H9 (cell line): ENCODE data around the gene HP. TPM values are rescaled to one million over a fixed set of nuclear protein-coding genes. Genes with fewer than 3 reads are reported as not detected.
A peak's percentile ranks its signal among the peaks of the same experiment; 100 is the strongest.

Experiments used
- DNase-seq: peaks from one replicate; pipeline ENCODE4 v3.0.0-alpha.2; 2017
- H2AFZ ChIP-seq: one replicate; pipeline ENCODE4 v1.6.1; 2013; ENCODE audit warnings: mild to moderate bottlenecking, low read length, control low read depth, moderate library complexity
- H2AK5ac ChIP-seq: 2 replicates; pipeline ENCODE4 v1.6.1; 2013; ENCODE audit warnings: low read length, control low read depth, mixed read lengths; ENCODE audit not compliant: insufficient read length
- H2BK120ac ChIP-seq: one replicate; pipeline ENCODE4 v1.6.1; 2013; ENCODE audit warnings: low read depth, mild to moderate bottlenecking, low read length, control low read depth, inconsistent platforms; ENCODE audit not compliant: poor library complexity, severe bottlenecking
- H2BK12ac ChIP-seq: 2 replicates; pipeline ENCODE4 v1.6.1; 2013; ENCODE audit warnings: low read length, control low read depth, mixed read lengths, low read depth; ENCODE audit not compliant: insufficient read length
- H2BK15ac ChIP-seq: 2 replicates; pipeline ENCODE4 v1.6.1; 2013; ENCODE audit warnings: low read depth, low read length, control low read depth
- H2BK20ac ChIP-seq: one replicate; pipeline ENCODE4 v1.6.1; 2013; ENCODE audit warnings: low read depth, mild to moderate bottlenecking, low read length, control low read depth, inconsistent platforms; ENCODE audit not compliant: poor library complexity, severe bottlenecking
- H2BK5ac ChIP-seq: 2 replicates; pipeline ENCODE4 v1.6.1; 2013; ENCODE audit warnings: low read length, control low read depth, mixed read lengths; ENCODE audit not compliant: insufficient read length
- H3K14ac ChIP-seq: 2 replicates; pipeline ENCODE4 v1.6.1; 2013; ENCODE audit warnings: low read length, control low read depth; ENCODE audit not compliant: insufficient read depth
- H3K18ac ChIP-seq: 2 replicates; pipeline ENCODE4 v1.6.1; 2013; ENCODE audit warnings: low read depth, mild to moderate bottlenecking, mixed read lengths, low read length, control low read depth; ENCODE audit not compliant: insufficient read length
- H3K23ac ChIP-seq: 2 replicates; pipeline ENCODE4 v1.6.1; 2013; ENCODE audit warnings: low read length, control low read depth, mixed read lengths, low read depth; ENCODE audit not compliant: insufficient read length
- H3K23me2 ChIP-seq: 2 replicates; pipeline ENCODE4 v1.6.1; 2013; ENCODE audit warnings: low read depth, mild to moderate bottlenecking, mixed read lengths, low read length, control low read depth; ENCODE audit not compliant: insufficient read length, poor library complexity, severe bottlenecking
- H3K27ac ChIP-seq: 2 replicates; pipeline ENCODE4 v1.5.1; 2013; ENCODE audit warnings: low read length, control low read depth, mixed read lengths, low read depth; ENCODE audit not compliant: insufficient read length
- H3K27me3 ChIP-seq: 2 replicates; pipeline ENCODE4 v1.6.1; 2013; ENCODE audit warnings: low read length, control low read depth, inconsistent platforms; ENCODE audit not compliant: insufficient read depth
- H3K4ac ChIP-seq: 2 replicates; pipeline ENCODE4 v1.6.1; 2013; ENCODE audit warnings: low read depth, mild to moderate bottlenecking, control low read depth, inconsistent platforms, low read length, moderate library complexity
- H3K4me1 ChIP-seq: 2 replicates; pipeline ENCODE4 v1.6.1; 2013; ENCODE audit warnings: low read length, control low read depth, inconsistent platforms; ENCODE audit not compliant: insufficient read depth
- H3K4me2 ChIP-seq: 2 replicates; pipeline ENCODE4 v1.6.1; 2013; ENCODE audit warnings: low read length, control low read depth, mixed read lengths; ENCODE audit not compliant: insufficient read length, insufficient read depth
- H3K56ac ChIP-seq: 2 replicates; pipeline ENCODE4 v1.6.1; 2013; ENCODE audit warnings: low read depth, mild to moderate bottlenecking, mixed read lengths, low read length, control low read depth; ENCODE audit not compliant: insufficient read length
- H3K79me1 ChIP-seq: 2 replicates; pipeline ENCODE4 v1.6.1; 2013; ENCODE audit warnings: low read depth, mild to moderate bottlenecking, moderate library complexity, low read length, control low read depth, inconsistent platforms; ENCODE audit not compliant: insufficient read depth, poor library complexity, severe bottlenecking
- H3K79me2 ChIP-seq: 2 replicates; pipeline ENCODE4 v1.6.1; 2013; ENCODE audit warnings: low read length, control low read depth, inconsistent platforms; ENCODE audit not compliant: insufficient read depth
- H3K9ac ChIP-seq: 2 replicates; pipeline ENCODE4 v1.6.1; 2013; ENCODE audit warnings: low read length, control low read depth, mixed read lengths; ENCODE audit not compliant: insufficient read length; ENCODE audit errors: extremely low read depth
- H3K9me3 ChIP-seq: one replicate; pipeline ENCODE4 v1.6.1; 2013; ENCODE audit warnings: low read depth, low read length, inconsistent platforms; ENCODE audit not compliant: control insufficient read depth
- H3T11ph ChIP-seq: one replicate; pipeline ENCODE4 v1.6.1; 2013; ENCODE audit warnings: mild to moderate bottlenecking, low read length, control low read depth, inconsistent platforms
- H4K20me1 ChIP-seq: one replicate; pipeline ENCODE4 v1.6.1; 2013; ENCODE audit not compliant: control insufficient read depth, insufficient read length, insufficient read depth
- H4K5ac ChIP-seq: 2 replicates; pipeline ENCODE4 v1.6.1; 2013; ENCODE audit warnings: low read depth, mild to moderate bottlenecking, mixed read lengths, low read length, control low read depth; ENCODE audit not compliant: insufficient read length
- H4K8ac ChIP-seq: replicated peaks from 2 replicates; pipeline ENCODE4 v1.6.1; 2013; ENCODE audit warnings: low read length, control low read depth, mixed read lengths, low read depth; ENCODE audit not compliant: insufficient read length
- H4K91ac ChIP-seq: 2 replicates; pipeline ENCODE4 v1.6.1; 2013; ENCODE audit warnings: low read depth, mild to moderate bottlenecking, moderate library complexity, mixed read lengths, low read length, control low read depth; ENCODE audit not compliant: insufficient read length
- H3K27ac Mint-ChIP-seq, 3 experiments: 2 replicates in 2 of 3; 3 replicates in 1 of 3; pipeline ENCODE4 v1.8.0; 2020 to 2021; ENCODE audit warnings: mixed read lengths in 3 of 3, mild to moderate bottlenecking in 1 of 3, moderate library complexity in 1 of 3
- H3K27me3 Mint-ChIP-seq: 2 replicates; pipeline ENCODE4 v1.8.0; 2021; ENCODE audit warnings: low read depth, mild to moderate bottlenecking, moderate library complexity, mixed read lengths
- H3K36me3 Mint-ChIP-seq, 3 experiments: 2 replicates in 2 of 3; 3 replicates in 1 of 3; pipeline ENCODE4 v1.8.0; 2020 to 2021; ENCODE audit warnings: low read depth in 3 of 3, mixed read lengths in 3 of 3; ENCODE audit not compliant: insufficient read depth in 1 of 3
- H3K4me1 Mint-ChIP-seq, 2 experiments: 2 replicates each; pipeline ENCODE4 v1.8.0; 2020; ENCODE audit warnings: mixed read lengths in 2 of 2
- H3K4me3 Mint-ChIP-seq, 2 experiments: 2 replicates in 1 of 2; 3 replicates in 1 of 2; pipeline ENCODE4 v1.8.0; 2020 to 2021; ENCODE audit warnings: mild to moderate bottlenecking in 2 of 2, mixed read lengths in 2 of 2, moderate library complexity in 1 of 2
- H3K9me3 Mint-ChIP-seq, 2 experiments: 2 replicates in 1 of 2; 3 replicates in 1 of 2; pipeline ENCODE4 v1.8.0; 2020; ENCODE audit warnings: mild to moderate bottlenecking in 2 of 2, mixed read lengths in 2 of 2, moderate library complexity in 1 of 2
- CTCF ChIP-seq: fragments of 200-600 bp; sonication (generic); conservative IDR thresholded peaks from 3 replicates; pipeline ENCODE4 v1.8.0; 2021; ENCODE audit warnings: antibody characterized with exemption, mild to moderate bottlenecking
- WGBS: extraction: QIAGEN DNeasy Blood & Tissue Kit; methylation state at CpG from one replicate; pipeline ENCODE4 v1.1.7; 2013; ENCODE audit warnings: missing lambda C conversion rate, low lambda C conversion rate, mixed read lengths; ENCODE audit not compliant: insufficient read length; ENCODE audit errors: extremely low coverage; 5-methylcytosine and 5-hydroxymethylcytosine counted together
- total RNA-seq: library from RNA; stranded (reverse); gene quantifications from 2 replicates; pipeline ENCODE4 v1.2.1, GENCODE V29; 2021

The HP gene
- total RNA-seq, 1 experiment from 2014 or later, result not detected

DNA sequence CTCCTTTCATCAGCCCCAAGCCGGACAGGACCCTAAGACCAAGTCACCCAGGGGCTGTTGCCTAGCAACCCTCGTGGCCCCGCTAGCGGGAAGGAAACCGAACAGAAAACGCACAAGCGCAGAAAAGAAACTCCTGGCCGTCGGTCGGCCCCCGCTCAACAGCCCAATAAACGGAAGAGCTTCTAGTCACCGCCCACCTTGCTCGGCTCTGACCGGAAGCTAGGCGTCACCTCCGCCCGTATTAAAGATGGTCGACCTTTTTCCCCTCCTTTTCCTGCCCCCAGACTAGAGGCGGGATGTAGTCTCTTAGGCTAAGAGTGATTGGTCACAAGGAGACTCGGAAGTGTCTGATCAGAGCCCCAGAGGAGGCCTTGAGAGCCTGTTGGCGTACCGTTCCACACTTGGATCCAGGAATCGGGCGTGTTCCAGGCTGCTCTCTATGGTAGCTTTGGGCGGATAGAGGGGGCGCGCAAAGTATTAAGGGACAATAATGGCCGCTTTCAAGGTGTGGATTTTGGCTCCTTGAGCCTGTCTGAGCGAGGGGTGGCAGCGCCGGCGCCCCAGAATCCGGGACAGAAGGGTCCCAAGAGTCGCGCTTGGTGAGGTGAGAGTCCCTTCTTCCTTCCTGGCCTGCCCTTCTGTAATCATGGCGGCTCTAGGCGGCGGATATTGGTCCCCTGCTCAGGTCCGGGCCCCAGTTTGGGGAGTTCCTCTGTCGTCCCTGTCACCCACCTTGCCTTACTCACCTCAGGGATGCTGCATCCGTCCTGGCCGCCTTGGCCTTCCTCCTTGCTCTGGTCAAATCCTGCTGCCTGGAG, 39.4 kb downstream of the HP start, which contains the start of the genes DHX38 and TXNL4B:
TSS of gene DHX38 (plus strand) at position 400 of the 818 bp plus-strand sequence. CDS start 2,311 bp downstream, outside the sequence.
TSS of gene TXNL4B (minus strand) at position 173 of the 818 bp plus-strand sequence. CDS start 2,871 bp downstream, outside the sequence.
- Histone ChIP-seq H3K27me3 (no peaks in the 10 kb centered on the region), H3K23ac (peak within 1 kb of the TSS; percentile 70), H3K4ac (no peak within 1 kb of the TSS), H3K14ac (peak within 1 kb of the TSS; percentile 67), H4K8ac (no peak within 1 kb of the TSS), H3K9ac (peak within 1 kb of the TSS; percentile 85), H3K9me3 (no peaks in the 10 kb centered on the region), H3K27ac (no peak within 1 kb of the TSS), H4K5ac (no peak within 1 kb of the TSS), H3T11ph (no peak within 1 kb of the TSS), H2BK15ac (no peak within 1 kb of the TSS), H2BK20ac (no peak within 1 kb of the TSS), H3K56ac (no peak within 1 kb of the TSS), H4K20me1 (no peaks in the 10 kb centered on the region), H3K79me2 (peaks cover 12% of the 10 kb centered on the region; the same call in 1 of the 2 replicates), H3K4me1 (peaks cover 7% of the 10 kb centered on the region; the same call in 1 of the 2 replicates), H2BK120ac (no peak within 1 kb of the TSS), H2BK5ac (no peak within 1 kb of the TSS), H3K18ac (peak within 1 kb of the TSS; percentile 74), H3K79me1 (peaks cover 7% of the 10 kb centered on the region), H2AK5ac (no peak within 1 kb of the TSS), H2BK12ac (no peak within 1 kb of the TSS), H4K91ac (no peak within 1 kb of the TSS), H3K23me2 (peaks cover 6% of the 10 kb centered on the region), H3K4me2 (peak within 1 kb of the TSS; percentile 93), H2AFZ (peak within 1 kb of the TSS; percentile 69)
- no peaks in the 10 kb centered on the region for H3K27me3 Mint-ChIP-seq
- peak; percentile 99 for DNase-seq
- peaks cover 14 to 16% of the 10 kb centered on the region in 2 experiments for H3K4me1 Mint-ChIP-seq
- peak within 1 kb of the TSS; percentile 96 to 99 (median 99) for H3K27ac Mint-ChIP-seq
- H3K9me3 Mint-ChIP-seq, result no peaks in the 10 kb centered on the region
- peak within 1 kb of the TSS; percentile 98 for H3K4me3 Mint-ChIP-seq
- TF ChIP-seq CTCF, result no peak
- no CpG with 5 or more reads among the region's 43 CpGs for WGBS
- peaks cover 2 to 39% (median 38%) of the 10 kb centered on the region in 3 experiments; a peak in 5 of 7 replicates for H3K36me3 Mint-ChIP-seq
